Astrocyte (in vitro differentiated cells and primary cell): ENCODE data around the gene CD247. TPM values are rescaled to one million over a fixed set of nuclear protein-coding genes. Genes with fewer than 3 reads are reported as not detected.

Source experiments
- DNase-seq: peaks from one replicate; pipeline ENCODE4 v3.0.0-alpha.2; 2010; ENCODE audit warnings: low read depth
- FAIRE-seq: peaks from 2 replicates; lab custom pipeline; 2011; peaks lifted over from hg19 to GRCh38; lab: Jason Lieb, UNC
- H2AFZ ChIP-seq: 2 replicates; pipeline ENCODE4 v1.6.0; 2012; ENCODE audit warnings: low read depth, low read length, inconsistent platforms
- H3K27ac ChIP-seq: 2 replicates; pipeline ENCODE4 v1.5.1; 2011; ENCODE audit warnings: low read depth, low read length, inconsistent platforms
- H3K27me3 ChIP-seq: 2 replicates; pipeline ENCODE4 v1.6.0; 2011; ENCODE audit warnings: low read length, inconsistent platforms; ENCODE audit not compliant: insufficient read depth
- H3K36me3 ChIP-seq: 2 replicates; pipeline ENCODE4 v1.5.1; 2011; ENCODE audit warnings: low read length, inconsistent platforms; ENCODE audit not compliant: insufficient read depth
- H3K4me1 ChIP-seq: 2 replicates; pipeline ENCODE4 v1.5.1; 2011; ENCODE audit warnings: low read length, inconsistent platforms; ENCODE audit not compliant: insufficient read depth
- H3K4me2 ChIP-seq: 2 replicates; pipeline ENCODE4 v1.6.0; 2012; ENCODE audit warnings: low read length, inconsistent platforms
- H3K4me3 ChIP-seq: 2 replicates; pipeline ENCODE4 v1.5.1; 2011; ENCODE audit warnings: low read depth, mild to moderate bottlenecking, low read length, inconsistent platforms; ENCODE audit not compliant: insufficient read depth
- H3K79me2 ChIP-seq: 2 replicates; pipeline ENCODE4 v1.6.0; 2012; ENCODE audit warnings: mild to moderate bottlenecking, low read length, inconsistent platforms; ENCODE audit not compliant: insufficient read depth
- H3K9ac ChIP-seq: 2 replicates; pipeline ENCODE4 v1.6.0; 2012; ENCODE audit warnings: mild to moderate bottlenecking, low read length, inconsistent platforms
- H3K9me3 ChIP-seq: 2 replicates; pipeline ENCODE4 v1.5.1; 2012; ENCODE audit warnings: low read depth, mild to moderate bottlenecking, low read length, inconsistent platforms; ENCODE audit not compliant: insufficient read depth
- H4K20me1 ChIP-seq: 2 replicates; pipeline ENCODE4 v1.6.0; 2012; ENCODE audit warnings: low read length, inconsistent platforms; ENCODE audit not compliant: insufficient read depth
- H3K27ac Mint-ChIP-seq: one replicate; pipeline ENCODE4 v1.8.0; 2021; ENCODE audit warnings: mild to moderate bottlenecking, mixed read lengths; ENCODE audit not compliant: unreplicated experiment
- H3K27me3 Mint-ChIP-seq: one replicate; pipeline ENCODE4 v1.8.0; 2021; ENCODE audit warnings: low read depth, mixed read lengths; ENCODE audit not compliant: unreplicated experiment
- H3K36me3 Mint-ChIP-seq: one replicate; pipeline ENCODE4 v1.8.0; 2021; ENCODE audit warnings: low read depth, mixed read lengths; ENCODE audit not compliant: unreplicated experiment
- H3K4me1 Mint-ChIP-seq: one replicate; pipeline ENCODE4 v1.8.0; 2021; ENCODE audit warnings: low read depth, mixed read lengths; ENCODE audit not compliant: unreplicated experiment
- H3K4me3 Mint-ChIP-seq: one replicate; pipeline ENCODE4 v1.8.0; 2021; ENCODE audit warnings: mild to moderate bottlenecking, moderate library complexity, mixed read lengths; ENCODE audit not compliant: unreplicated experiment
- H3K9me3 Mint-ChIP-seq: one replicate; pipeline ENCODE4 v1.8.0; 2021; ENCODE audit warnings: mild to moderate bottlenecking, mixed read lengths; ENCODE audit not compliant: unreplicated experiment
- EZH2 ChIP-seq: IDR thresholded peaks from 2 replicates; pipeline ENCODE4 v1.6.1; 2012; ENCODE audit warnings: mild to moderate bottlenecking, low read length, inconsistent platforms; ENCODE audit not compliant: insufficient read depth
- total RNA-seq: library from RNA; stranded (reverse); gene quantifications from 2 replicates; pipeline ENCODE4 v1.2.1, GENCODE V29; 2021
- TF ChIP-seq, protein P1 (sequence below): IDR thresholded peaks from 2 replicates; pipeline ENCODE4 v1.5.1; 2011; ENCODE audit warnings: low read depth, mild to moderate bottlenecking, inconsistent platforms, low read length, moderate library complexity; ENCODE audit not compliant: insufficient read depth

CD247 gene
- total RNA-seq, 1 donor from 2014 or later: not detected

DNA sequence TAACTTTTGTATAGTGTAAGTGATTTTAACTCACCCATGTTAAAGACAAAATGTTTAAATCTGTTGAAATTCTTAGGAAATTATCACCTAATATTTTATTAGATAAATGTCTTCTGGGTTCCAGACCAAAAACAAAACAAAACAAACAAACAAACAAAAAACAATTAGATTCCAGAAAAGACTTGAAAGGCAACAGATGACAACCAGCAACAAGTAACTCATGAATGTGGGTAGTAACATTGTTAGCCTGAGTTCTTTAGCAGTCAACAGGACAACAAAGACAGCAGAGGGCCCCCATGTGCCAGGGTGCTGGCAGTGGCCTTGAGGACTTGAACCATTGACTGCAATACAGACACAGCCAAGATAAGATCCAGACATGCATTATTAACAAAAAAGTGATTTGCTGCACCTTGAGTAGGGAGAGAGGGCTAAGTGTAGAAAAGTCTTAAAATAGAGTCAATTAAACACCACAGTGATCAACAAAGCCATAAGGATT is 2.4 kb upstream of the CD247 start:
- no peak overlapping the region for H3K27ac Mint-ChIP-seq
- peaks cover 28% of the 10 kb centered on the region for H3K27me3 Mint-ChIP-seq
- H4K20me1 ChIP-seq: no peaks in the 10 kb centered on the region
- no peaks in the 10 kb centered on the region for H3K4me1 Mint-ChIP-seq
- peaks cover 7% of the 10 kb centered on the region for H3K9me3 Mint-ChIP-seq
- H3K27me3 ChIP-seq: peaks cover 2% of the 10 kb centered on the region
- TF ChIP-seq, protein P1, sequence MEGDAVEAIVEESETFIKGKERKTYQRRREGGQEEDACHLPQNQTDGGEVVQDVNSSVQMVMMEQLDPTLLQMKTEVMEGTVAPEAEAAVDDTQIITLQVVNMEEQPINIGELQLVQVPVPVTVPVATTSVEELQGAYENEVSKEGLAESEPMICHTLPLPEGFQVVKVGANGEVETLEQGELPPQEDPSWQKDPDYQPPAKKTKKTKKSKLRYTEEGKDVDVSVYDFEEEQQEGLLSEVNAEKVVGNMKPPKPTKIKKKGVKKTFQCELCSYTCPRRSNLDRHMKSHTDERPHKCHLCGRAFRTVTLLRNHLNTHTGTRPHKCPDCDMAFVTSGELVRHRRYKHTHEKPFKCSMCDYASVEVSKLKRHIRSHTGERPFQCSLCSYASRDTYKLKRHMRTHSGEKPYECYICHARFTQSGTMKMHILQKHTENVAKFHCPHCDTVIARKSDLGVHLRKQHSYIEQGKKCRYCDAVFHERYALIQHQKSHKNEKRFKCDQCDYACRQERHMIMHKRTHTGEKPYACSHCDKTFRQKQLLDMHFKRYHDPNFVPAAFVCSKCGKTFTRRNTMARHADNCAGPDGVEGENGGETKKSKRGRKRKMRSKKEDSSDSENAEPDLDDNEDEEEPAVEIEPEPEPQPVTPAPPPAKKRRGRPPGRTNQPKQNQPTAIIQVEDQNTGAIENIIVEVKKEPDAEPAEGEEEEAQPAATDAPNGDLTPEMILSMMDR: no peak
- no peak for TF ChIP-seq EZH2
- no peak overlapping the region for H3K4me3 Mint-ChIP-seq
- no peak overlapping the region for H3K9ac ChIP-seq
- H3K4me2 ChIP-seq: no peak overlapping the region
- H3K4me1 ChIP-seq: no peaks in the 10 kb centered on the region
- H3K27ac ChIP-seq: no peak overlapping the region
- FAIRE-seq: no peak
- H3K36me3 Mint-ChIP-seq: no peaks in the 10 kb centered on the region
- H2AFZ ChIP-seq: no peak overlapping the region
- H3K36me3 ChIP-seq: no peaks in the 10 kb centered on the region
- no peak overlapping the region for H3K4me3 ChIP-seq
- H3K9me3 ChIP-seq: no peaks in the 10 kb centered on the region
- DNase-seq: no peak
- H3K79me2 ChIP-seq: no peaks in the 10 kb centered on the region

DNA sequence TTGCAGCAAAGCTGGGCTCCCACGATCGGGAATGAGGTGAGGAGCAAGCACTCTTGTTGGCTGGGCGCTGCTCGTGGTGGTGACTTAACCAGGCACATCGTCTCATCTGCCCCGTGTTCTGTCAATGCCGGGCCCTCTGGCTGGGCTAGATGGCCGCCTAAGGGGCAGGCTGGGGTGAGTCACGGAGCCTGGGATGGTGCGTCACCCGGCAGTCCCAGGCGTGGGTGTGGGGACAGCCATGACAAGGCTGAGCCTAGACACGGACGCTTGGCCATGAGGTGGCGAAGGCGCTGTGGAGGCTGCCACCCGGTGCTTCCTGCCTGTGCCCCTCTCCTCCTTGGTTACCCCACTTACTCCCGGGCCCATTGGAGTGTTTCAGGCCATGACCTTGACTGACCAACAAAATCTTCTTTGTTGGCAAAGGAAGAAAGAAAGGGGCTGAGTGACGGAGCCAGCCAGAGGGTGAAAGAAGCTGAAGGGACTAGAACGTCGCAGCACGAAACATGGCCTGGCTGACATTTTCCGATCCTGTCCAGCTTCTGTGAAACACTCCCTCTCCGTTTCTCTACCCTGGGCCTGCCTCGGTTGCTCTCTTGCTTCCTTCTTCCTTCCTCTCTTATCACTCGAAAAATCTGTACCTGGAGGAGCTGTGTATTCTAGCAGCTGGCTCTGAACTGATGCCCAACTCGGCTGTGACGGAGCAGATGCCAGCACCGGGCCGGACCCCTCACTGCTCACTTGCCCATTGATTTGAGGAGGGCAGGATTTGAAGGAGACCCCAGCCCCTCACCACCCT is 596 bp downstream of the CD247 start:
- no peak overlapping the region for H3K27ac Mint-ChIP-seq

More for the DNA sequence above, 596 bp downstream of the CD247 start:
- TF ChIP-seq EZH2: no peak
- TF ChIP-seq, protein P1: no peak
- H3K9me3 ChIP-seq: no peaks in the 10 kb centered on the region
- H3K27me3 ChIP-seq: peaks cover 2% of the 10 kb centered on the region
- H3K4me1 ChIP-seq: no peaks in the 10 kb centered on the region
- H3K27me3 Mint-ChIP-seq: peaks cover 20% of the 10 kb centered on the region
- H3K27ac ChIP-seq: no peak overlapping the region
- H3K9ac ChIP-seq: no peak overlapping the region
- no peak overlapping the region for H2AFZ ChIP-seq
- no peaks in the 10 kb centered on the region for H3K79me2 ChIP-seq
- no peaks in the 10 kb centered on the region for H3K4me1 Mint-ChIP-seq
- no peak overlapping the region for H3K4me3 Mint-ChIP-seq
- H3K4me3 ChIP-seq: no peak overlapping the region
- DNase-seq (no peak), FAIRE-seq (no peak)
- no peaks in the 10 kb centered on the region for H3K36me3 ChIP-seq
- no peaks in the 10 kb centered on the region for H4K20me1 ChIP-seq
- H3K4me2 ChIP-seq: no peak overlapping the region
- H3K9me3 Mint-ChIP-seq: peaks cover 4% of the 10 kb centered on the region
- H3K36me3 Mint-ChIP-seq: no peaks in the 10 kb centered on the region
